ENCODE data around the gene PDX1. TPM values are rescaled to one million over a fixed set of nuclear protein-coding genes. Genes with fewer than 3 reads are reported as not detected.

Gene PDX1
- total RNA-seq, 1 experiment from 2014 or later = not detected

GRCh38 chr13:27922883-27923612 is 3.2 kb downstream of the PDX1 start:
- no peak for TF ChIP-seq EZH2 (IDR thresholded peaks at IDR 0.05; ENCODE audit: low read depth)
- TF ChIP-seq, protein P1, sequence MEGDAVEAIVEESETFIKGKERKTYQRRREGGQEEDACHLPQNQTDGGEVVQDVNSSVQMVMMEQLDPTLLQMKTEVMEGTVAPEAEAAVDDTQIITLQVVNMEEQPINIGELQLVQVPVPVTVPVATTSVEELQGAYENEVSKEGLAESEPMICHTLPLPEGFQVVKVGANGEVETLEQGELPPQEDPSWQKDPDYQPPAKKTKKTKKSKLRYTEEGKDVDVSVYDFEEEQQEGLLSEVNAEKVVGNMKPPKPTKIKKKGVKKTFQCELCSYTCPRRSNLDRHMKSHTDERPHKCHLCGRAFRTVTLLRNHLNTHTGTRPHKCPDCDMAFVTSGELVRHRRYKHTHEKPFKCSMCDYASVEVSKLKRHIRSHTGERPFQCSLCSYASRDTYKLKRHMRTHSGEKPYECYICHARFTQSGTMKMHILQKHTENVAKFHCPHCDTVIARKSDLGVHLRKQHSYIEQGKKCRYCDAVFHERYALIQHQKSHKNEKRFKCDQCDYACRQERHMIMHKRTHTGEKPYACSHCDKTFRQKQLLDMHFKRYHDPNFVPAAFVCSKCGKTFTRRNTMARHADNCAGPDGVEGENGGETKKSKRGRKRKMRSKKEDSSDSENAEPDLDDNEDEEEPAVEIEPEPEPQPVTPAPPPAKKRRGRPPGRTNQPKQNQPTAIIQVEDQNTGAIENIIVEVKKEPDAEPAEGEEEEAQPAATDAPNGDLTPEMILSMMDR (conservative IDR thresholded peaks at IDR 0.05) = no peak
- Histone ChIP-seq H3K4me3 (no peak overlapping the region), H3K79me2 (ENCODE audit: low read depth) (no peaks in the 10 kb centered on the region), H3F3A (ENCODE audit: insufficient read depth, low read depth) (no peaks in the 10 kb centered on the region), H3K9me2 (ENCODE audit: insufficient read depth) (no peaks in the 10 kb centered on the region), H3K27me3 (ENCODE audit: insufficient read depth, low read depth) (peaks cover 59% of the 10 kb centered on the region), H4K20me1 (ENCODE audit: insufficient read depth) (no peaks in the 10 kb centered on the region), H2AFZ (no peak overlapping the region), H3K9me3 (ENCODE audit: insufficient read depth, low read depth) (no peaks in the 10 kb centered on the region), H3K27ac (no peak overlapping the region), H3K4me2 (no peak overlapping the region), H3K4me1 (replicated peaks; ENCODE audit: insufficient read depth) (no peaks in the 10 kb centered on the region), H3K36me3 (ENCODE audit: low read depth) (no peaks in the 10 kb centered on the region)
- POLR2A ChIA-PET (ENCODE audit: unreplicated experiment) = no interaction called here
- BruUV-seq (replicated peaks) = no TSS peak
- intact Hi-C loops (cut with micrococcal nuclease; ENCODE audit: unreplicated experiment) = no loop called here
- CTCF ChIA-PET = no interaction called here
- DNase-seq = no peak

DNA sequence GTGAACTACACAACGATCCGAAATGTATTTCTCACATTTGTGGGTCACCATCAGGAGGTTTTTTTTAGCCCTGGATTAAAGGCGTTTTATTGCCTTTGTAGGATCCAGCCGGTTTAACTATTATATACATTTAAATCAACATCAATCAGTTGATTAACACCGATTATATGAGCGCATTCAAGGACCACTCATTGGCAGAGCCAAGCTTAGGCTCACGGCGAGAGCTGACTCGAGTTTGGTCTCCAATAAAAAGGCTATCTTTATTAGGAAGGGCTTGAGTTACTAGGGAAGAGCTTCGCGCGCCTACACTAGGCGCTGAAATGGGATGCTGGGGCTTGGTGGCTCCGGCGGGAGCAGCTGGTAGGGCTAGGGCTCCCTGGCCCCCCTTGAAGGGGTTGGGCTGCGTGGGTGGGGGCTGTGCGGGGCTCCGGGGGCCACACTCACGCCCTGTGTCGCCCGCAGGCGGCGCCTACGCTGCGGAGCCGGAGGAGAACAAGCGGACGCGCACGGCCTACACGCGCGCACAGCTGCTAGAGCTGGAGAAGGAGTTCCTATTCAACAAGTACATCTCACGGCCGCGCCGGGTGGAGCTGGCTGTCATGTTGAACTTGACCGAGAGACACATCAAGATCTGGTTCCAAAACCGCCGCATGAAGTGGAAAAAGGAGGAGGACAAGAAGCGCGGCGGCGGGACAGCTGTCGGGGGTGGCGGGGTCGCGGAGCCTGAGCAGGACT is 4.2 kb downstream of the PDX1 start:
- TF ChIP-seq, protein P1 (conservative IDR thresholded peaks at IDR 0.05) = no peak
- TF ChIP-seq EZH2 (IDR thresholded peaks at IDR 0.05; ENCODE audit: low read depth) = no peak
- no peaks in the 10 kb centered on the region for H3F3A ChIP-seq (ENCODE audit: insufficient read depth, low read depth)
- H2AFZ ChIP-seq = no peak overlapping the region
- no peak overlapping the region for H3K4me3 ChIP-seq
- ChIA-PET CTCF (no interaction called here), POLR2A (ENCODE audit: unreplicated experiment) (no interaction called here)
- H3K4me2 ChIP-seq = no peak overlapping the region
- H3K9me2 ChIP-seq (ENCODE audit: insufficient read depth) = no peaks in the 10 kb centered on the region
- H3K27ac ChIP-seq = no peak overlapping the region
- no peaks in the 10 kb centered on the region for H3K79me2 ChIP-seq (ENCODE audit: low read depth)
- intact Hi-C loops (cut with micrococcal nuclease; ENCODE audit: unreplicated experiment) = no loop called here
- peaks cover 68% of the 10 kb centered on the region for H3K27me3 ChIP-seq (ENCODE audit: insufficient read depth, low read depth)
- no peak for DNase-seq
- no peaks in the 10 kb centered on the region for H3K9me3 ChIP-seq (ENCODE audit: insufficient read depth, low read depth)
- H4K20me1 ChIP-seq (ENCODE audit: insufficient read depth) = no peaks in the 10 kb centered on the region
- no peaks in the 10 kb centered on the region for H3K36me3 ChIP-seq (ENCODE audit: low read depth)
- no peaks in the 10 kb centered on the region for H3K4me1 ChIP-seq (replicated peaks; ENCODE audit: insufficient read depth)
- no TSS peak for BruUV-seq (replicated peaks)

DNA sequence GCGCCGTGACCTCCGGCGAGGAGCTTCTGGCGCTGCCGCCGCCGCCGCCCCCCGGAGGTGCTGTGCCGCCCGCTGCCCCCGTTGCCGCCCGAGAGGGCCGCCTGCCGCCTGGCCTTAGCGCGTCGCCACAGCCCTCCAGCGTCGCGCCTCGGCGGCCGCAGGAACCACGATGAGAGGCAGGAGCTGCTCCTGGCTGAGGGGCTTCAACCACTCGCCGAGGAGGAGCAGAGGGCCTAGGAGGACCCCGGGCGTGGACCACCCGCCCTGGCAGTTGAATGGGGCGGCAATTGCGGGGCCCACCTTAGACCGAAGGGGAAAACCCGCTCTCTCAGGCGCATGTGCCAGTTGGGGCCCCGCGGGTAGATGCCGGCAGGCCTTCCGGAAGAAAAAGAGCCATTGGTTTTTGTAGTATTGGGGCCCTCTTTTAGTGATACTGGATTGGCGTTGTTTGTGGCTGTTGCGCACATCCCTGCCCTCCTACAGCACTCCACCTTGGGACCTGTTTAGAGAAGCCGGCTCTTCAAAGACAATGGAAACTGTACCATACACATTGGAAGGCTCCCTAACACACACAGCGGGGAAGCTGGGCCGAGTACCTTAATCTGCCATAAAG is 4.8 kb downstream of the PDX1 start:
- Histone ChIP-seq H3K79me2 (ENCODE audit: low read depth) (no peaks in the 10 kb centered on the region), H3F3A (ENCODE audit: insufficient read depth, low read depth) (no peaks in the 10 kb centered on the region), H2AFZ (no peak overlapping the region), H3K4me2 (no peak overlapping the region), H3K36me3 (ENCODE audit: low read depth) (no peaks in the 10 kb centered on the region), H3K27me3 (ENCODE audit: insufficient read depth, low read depth) (peaks cover 75% of the 10 kb centered on the region), H3K9me2 (ENCODE audit: insufficient read depth) (no peaks in the 10 kb centered on the region), H4K20me1 (ENCODE audit: insufficient read depth) (no peaks in the 10 kb centered on the region), H3K27ac (no peak overlapping the region), H3K4me3 (no peak overlapping the region), H3K4me1 (replicated peaks; ENCODE audit: insufficient read depth) (no peaks in the 10 kb centered on the region), H3K9me3 (ENCODE audit: insufficient read depth, low read depth) (no peaks in the 10 kb centered on the region)
- TF ChIP-seq EZH2 (IDR thresholded peaks at IDR 0.05; ENCODE audit: low read depth) = no peak
- TF ChIP-seq, protein P1 (conservative IDR thresholded peaks at IDR 0.05) = no peak
- ChIA-PET CTCF (no interaction called here), POLR2A (ENCODE audit: unreplicated experiment) (no interaction called here)
- DNase-seq = no peak
- BruUV-seq (replicated peaks) = no TSS peak
- intact Hi-C loops (cut with micrococcal nuclease; ENCODE audit: unreplicated experiment) = no loop called here
